HepG2 (cell line): ENCODE data around the gene GFER. TPM values are rescaled to one million over a fixed set of nuclear protein-coding genes. Genes with fewer than 3 reads are reported as not detected.

ENCODE experiments used
- AFF4 ChIP-seq: sonication (generic); formaldehyde crosslinking; IDR thresholded peaks from 2 replicates; pipeline ENCODE4 v1.4.0; 2020; ENCODE audit warnings: missing genetic modification reagents
- ATF5 ChIP-seq: sonication (generic); formaldehyde crosslinking; IDR thresholded peaks from 2 replicates; pipeline ENCODE4 v1.4.0; 2020; ENCODE audit warnings: mild to moderate bottlenecking, low read depth, missing genetic modification reagents
- E2F1 ChIP-seq: sonication (generic); formaldehyde crosslinking; IDR thresholded peaks from 2 replicates; pipeline ENCODE4 v1.5.0; 2020; ENCODE audit warnings: missing genetic modification reagents
- ELF1 ChIP-seq: sonication (generic); formaldehyde crosslinking; IDR thresholded peaks from 2 replicates; pipeline ENCODE4 v1.4.0; 2020; ENCODE audit warnings: missing genetic modification reagents
- HOXA3 ChIP-seq: sonication (generic); formaldehyde crosslinking; IDR thresholded peaks from 2 replicates; pipeline ENCODE4 v1.5.0; 2020; ENCODE audit warnings: missing genetic modification reagents
- IRF9 ChIP-seq: sonication (generic); formaldehyde crosslinking; IDR thresholded peaks from 2 replicates; pipeline ENCODE4 v1.8.0; 2022; ENCODE audit warnings: missing genetic modification reagents, mild to moderate bottlenecking, borderline replicate concordance
- JARID2 ChIP-seq: sonication (generic); formaldehyde crosslinking; IDR thresholded peaks from 2 replicates; pipeline ENCODE4 v1.8.1; 2023; ENCODE audit warnings: missing genetic modification reagents, inconsistent platforms; ENCODE audit not compliant: insufficient replicate concordance
- MEF2D ChIP-seq: sonication (generic); formaldehyde crosslinking; IDR thresholded peaks from 2 replicates; pipeline ENCODE4 v1.5.1; 2020; ENCODE audit warnings: mild to moderate bottlenecking, missing genetic modification reagents
- MLLT10 ChIP-seq: sonication (generic); formaldehyde crosslinking; IDR thresholded peaks from 2 replicates; pipeline ENCODE4 v1.4.0; 2020; ENCODE audit warnings: missing genetic modification reagents
- REL ChIP-seq: sonication (generic); formaldehyde crosslinking; conservative IDR thresholded peaks from 2 replicates; pipeline ENCODE4 v1.8.0; 2022; ENCODE audit warnings: mild to moderate bottlenecking, missing genetic modification reagents, moderate library complexity
- SP5 ChIP-seq: IDR thresholded peaks from 2 replicates; pipeline ENCODE4 v1.6.1; 2016; ENCODE audit warnings: low read depth, borderline replicate concordance
- TCF12 ChIP-seq, 2 experiments: fragments of 450-650 bp in 1 of 2; sonication (generic) in 1 of 2; formaldehyde crosslinking in 1 of 2; IDR thresholded peaks; 2 replicates each; pipeline versions ENCODE4 v1.6.1 to v1.8.0; 2017 to 2022; ENCODE audit warnings: antibody characterized with exemption in 1 of 2, mild to moderate bottlenecking in 1 of 2, missing genetic modification reagents in 1 of 2, moderate library complexity in 1 of 2
- TFE3 ChIP-seq: IDR thresholded peaks from 2 replicates; pipeline ENCODE4 v1.6.1; 2016
- ZNF281 ChIP-seq: sonication (generic); formaldehyde crosslinking; IDR thresholded peaks from 2 replicates; pipeline ENCODE4 v1.4.0; 2020; ENCODE audit warnings: missing genetic modification reagents, borderline replicate concordance
- ZNF446 ChIP-seq: sonication (generic); formaldehyde crosslinking; IDR thresholded peaks from 2 replicates; pipeline ENCODE4 v1.5.0; 2020; ENCODE audit warnings: mild to moderate bottlenecking, missing genetic modification reagents
- polyA plus RNA-seq, 8 experiments: library from polyadenylated mRNA; depleted of rRNA in 3 of 8; stranded (reverse) in 7 of 8; unstranded in 1 of 8; fragments of >200 nt; fragmentation: Illumina TruSeq in 4 of 8; extraction: Trizol in 4 of 8; gene quantifications; 2 replicates each; pipeline versions ENCODE4 v1.2.1 to v1.2.3, GENCODE V29; 2011 to 2016; ENCODE audit warnings: low read depth in 4 of 8, missing spikeins in 1 of 8, mixed read lengths in 1 of 8; ENCODE audit not compliant: insufficient read depth in 1 of 8
- total RNA-seq, 5 experiments: library from RNA; depleted of rRNA; stranded (reverse); fragments of >200 nt; fragmentation: Illumina TruSeq; extraction: Trizol; gene quantifications; 2 replicates each; pipeline ENCODE4 v1.2.3, GENCODE V29; 2016; ENCODE audit warnings: low read depth in 1 of 5

The GFER gene
- total and polyA plus RNA-seq, 2 of the 13 experiments (the other 11 are each of a cell fraction or from before 2014, with no cell fraction given) = 28.6 to 71.7 TPM

GRCh38 chr16:1983544-1984346, at the start of gene GFER (continued):
- TF ChIP-seq ZNF281 (CRISPR knock-in tag) = peak; percentile 43; the same call in 1 of the 2 replicates
- TF ChIP-seq TCF12 (IDR thresholded peaks at IDR 0.05) = no peak
- TF ChIP-seq TCF12 (CRISPR knock-in tag; IDR thresholded peaks at IDR 0.05) = no peak
- no peak; the same call in 1 of the 2 replicates for TF ChIP-seq SP5 (CRISPR knock-in tag)
- TF ChIP-seq ELF1 = peak; percentile 8; the same call in 1 of the 2 replicates
- no peak for TF ChIP-seq REL (CRISPR knock-in tag)
- peak; percentile 96 for TF ChIP-seq HOXA3 (CRISPR knock-in tag)
- no peak; the same call in 1 of the 2 replicates for TF ChIP-seq E2F1 (CRISPR knock-in tag)
- TF ChIP-seq JARID2 (CRISPR knock-in tag) = peak; percentile 37
- TF ChIP-seq IRF9 (CRISPR knock-in tag) = no peak; the same call in 1 of the 2 replicates
- TF ChIP-seq ZNF446 = peak; percentile 11; the same call in 1 of the 2 replicates
- TF ChIP-seq TFE3 = no peak
- no peak for TF ChIP-seq MEF2D (CRISPR knock-in tag)
- TF ChIP-seq MLLT10 (CRISPR knock-in tag) = no peak
- no peak for TF ChIP-seq AFF4 (CRISPR knock-in tag)
- no peak for TF ChIP-seq ATF5 (CRISPR knock-in tag)
